WI38 (cell line): ENCODE results near the gene ESRRB.

Experiments
- H3K4me3 ChIP-seq: 2 replicates; pipeline ENCODE4 v1.5.1; 2011; ENCODE audit warnings: low read depth, mild to moderate bottlenecking, control low read depth, low read length
- CTCF ChIP-seq: IDR thresholded peaks from 2 replicates; pipeline ENCODE4 v1.5.1; 2012; ENCODE audit warnings: low read depth, mild to moderate bottlenecking, control low read depth, low read length

The ESRRB gene

GRCh38 chr14:76500011-76500410, 124.1 kb downstream of the ESRRB start:
- no peak for TF ChIP-seq CTCF
- no peak overlapping the region for H3K4me3 ChIP-seq

GRCh38 chr14:76500480-76500879, 124.5 kb downstream of the ESRRB start:
- TF ChIP-seq CTCF, result no peak
- no peak overlapping the region for H3K4me3 ChIP-seq

GRCh38 chr14:76501156-76501720, 125.3 kb downstream of the ESRRB start:
- H3K4me3 ChIP-seq, result no peak overlapping the region
- no peak for TF ChIP-seq CTCF

- no peak overlapping the region for H3K4me3 ChIP-seq
- no peak for TF ChIP-seq CTCF
Measured at GRCh38 chr14:76502219-76502618, 126.3 kb downstream of the ESRRB start.

GRCh38 chr14:76502638-76503037, 126.7 kb downstream of the ESRRB start:
- H3K4me3 ChIP-seq, result no peak overlapping the region
- TF ChIP-seq CTCF, result no peak

- no peak for TF ChIP-seq CTCF
- H3K4me3 ChIP-seq, result no peak overlapping the region
Measured at GRCh38 chr14:76509311-76509710, 133.4 kb downstream of the ESRRB start.

- H3K4me3 ChIP-seq, result no peak overlapping the region
- TF ChIP-seq CTCF, result no peak
Measured at GRCh38 chr14:76510181-76510580, 134.2 kb downstream of the ESRRB start.
